Lower leg skin (tissue), 4 donors: ENCODE results near the gene COIL. TPM values are rescaled to one million over a fixed set of nuclear protein-coding genes. Genes with fewer than 3 reads are reported as not detected.
A peak's percentile ranks its signal among the peaks of the same experiment; 100 is the strongest.

Experiments used
- DNase-seq, 2 donors: peaks; one replicate each; pipeline ENCODE4 v3.0.0-alpha.2; 2019; ENCODE audit warnings: low spot score in 2 of 2
- H3K4me3 ChIP-seq: fragments of 200-600 bp; sonication (generic); 2 replicates; pipeline ENCODE4 v1.5.1; 2017; ENCODE audit warnings: mild to moderate bottlenecking, low read depth; ENCODE audit not compliant: poor library complexity, severe bottlenecking
- CTCF ChIP-seq, 3 donors: fragments of 450-650 bp; IDR thresholded peaks; one replicate each; pipeline ENCODE4 v1.5.1; 2016; ENCODE audit warnings: antibody characterized with exemption in 3 of 3, mild to moderate bottlenecking in 3 of 3, moderate library complexity in 2 of 3
- POLR2A ChIP-seq, 2 donors: fragments of 450-650 bp; IDR thresholded peaks; one replicate each; pipeline ENCODE4 v1.6.1; 2016 to 2017; ENCODE audit warnings: antibody characterized with exemption in 2 of 2, mild to moderate bottlenecking in 1 of 2, moderate library complexity in 1 of 2
- WGBS, 2 donors: methylation state at CpG; one replicate each; pipeline ENCODE4 v1.1.5; 2018; 5-methylcytosine and 5-hydroxymethylcytosine counted together
- intact Hi-C: fragments of 100-400 bp; cut with DNase I; formaldehyde crosslinking; loops from one replicate; pipeline ENCODE4 v1.15.0; 2023; ENCODE audit warnings: low total_unique reads
- total RNA-seq, 4 donors: library from RNA; depleted of rRNA; stranded (reverse); fragments of >200 nt; gene quantifications; one replicate each; pipeline ENCODE4 v1.1.0, GENCODE V29; 2016

Gene COIL
- total RNA-seq, 4 donors from 2014 or later, result 11.5 to 17.3 (median 13.5) TPM

GRCh38 chr17:56912105-56912999, 48.5 kb downstream of the COIL start:
- 25 to 40% methylated on average over 21 of the region's 21 CpGs for WGBS, 2 donors
- H3K4me3 ChIP-seq, result peak overlapping the region; percentile 81
- peak; percentile 81 to 97 for DNase-seq

GRCh38 chr17:56910509-56911235, 50.2 kb downstream of the COIL start:
- intact Hi-C loops, result no loop called here
- no peak for DNase-seq
- 55 to 59% methylated on average over 7 of the region's 7 CpGs for WGBS, 2 donors
- H3K4me3 ChIP-seq, result no peak overlapping the region
- TF ChIP-seq POLR2A (IDR thresholded peaks at IDR 0.05) (no peak), CTCF (IDR thresholded peaks at IDR 0.05) (no peak)

More at GRCh38 chr17:56912105-56912999, 48.5 kb downstream of the COIL start:
- intact Hi-C loops, result no loop called here
- TF ChIP-seq CTCF (IDR thresholded peaks at IDR 0.05), result no peak
- TF ChIP-seq POLR2A (IDR thresholded peaks at IDR 0.05), result no peak

GRCh38 chr17:56909742-56910508, 50.9 kb downstream of the COIL start:
- intact Hi-C loops, result no loop called here
- TF ChIP-seq CTCF (IDR thresholded peaks at IDR 0.05), result no peak
- 25 to 28% methylated on average over 6 of the region's 6 CpGs for WGBS, 2 donors
- DNase-seq, result peak; percentile 75 to 89
- no peak overlapping the region for H3K4me3 ChIP-seq

GRCh38 chr17:56908001-56908542, 52.8 kb downstream of the COIL start:
- DNase-seq, result peak in 1 of 2 donors; percentile 42
- TF ChIP-seq POLR2A (IDR thresholded peaks at IDR 0.05), result no peak
- no peak for TF ChIP-seq CTCF (IDR thresholded peaks at IDR 0.05)
- intact Hi-C loops, result no loop called here
- H3K4me3 ChIP-seq, result no peak overlapping the region
- WGBS, 2 donors, result 38 to 58% methylated on average over 9 of the region's 9 CpGs

GRCh38 chr17:56903560-56903959, 57.3 kb downstream of the COIL start:
- WGBS, 2 donors, result 88 to 89% methylated on average over 5 of the region's 5 CpGs
- H3K4me3 ChIP-seq, result no peak overlapping the region
- TF ChIP-seq POLR2A (IDR thresholded peaks at IDR 0.05), result no peak
- no peak for TF ChIP-seq CTCF (IDR thresholded peaks at IDR 0.05)
- peak in 1 of 2 donors; percentile 28 for DNase-seq
- intact Hi-C loops, result no loop called here
